Smooth muscle cell (in vitro differentiated cells): ENCODE measurements around the gene CHTF18. TPM values are rescaled to one million over a fixed set of nuclear protein-coding genes. Genes with fewer than 3 reads are reported as not detected.

Experiments
- DNase-seq: peaks from one replicate; lab custom pipeline; 2025; ENCODE audit not compliant: unreplicated experiment; lab: John Stamatoyannopoulos, UW
- H2AFZ ChIP-seq: fragments of 200-600 bp; sonication (generic); 2 replicates; pipeline ENCODE4 v1.6.0; 2016; ENCODE audit warnings: antibody characterized with exemption, low read depth, mild to moderate bottlenecking
- H3F3A ChIP-seq: fragments of 200-600 bp; sonication (generic); 2 replicates; pipeline ENCODE4 v1.6.0; 2017; ENCODE audit warnings: antibody characterized with exemption, low read depth
- H3K27ac ChIP-seq: fragments of 200-600 bp; sonication (generic); 2 replicates; pipeline ENCODE4 v1.5.1; 2016; ENCODE audit warnings: low read depth, mild to moderate bottlenecking
- H3K27me3 ChIP-seq: fragments of 200-600 bp; sonication (generic); 2 replicates; pipeline ENCODE4 v1.6.1; 2016; ENCODE audit warnings: low read depth, mild to moderate bottlenecking
- H3K36me3 ChIP-seq: fragments of 200-600 bp; sonication (generic); 2 replicates; pipeline ENCODE4 v1.5.1; 2016; ENCODE audit warnings: low read depth
- H3K4me1 ChIP-seq: fragments of 200-600 bp; sonication (generic); 2 replicates; pipeline ENCODE4 v1.5.1; 2016; ENCODE audit warnings: low read depth
- H3K4me2 ChIP-seq: fragments of 200-600 bp; sonication (generic); 2 replicates; pipeline ENCODE4 v1.6.0; 2016; ENCODE audit warnings: mild to moderate bottlenecking
- H3K4me3 ChIP-seq: fragments of 200-600 bp; sonication (generic); 2 replicates; pipeline ENCODE4 v1.5.1; 2016; ENCODE audit warnings: mild to moderate bottlenecking
- H3K79me2 ChIP-seq: fragments of 200-600 bp; sonication (generic); 2 replicates; pipeline ENCODE4 v1.6.0; 2016; ENCODE audit warnings: low read depth, mild to moderate bottlenecking
- H3K9ac ChIP-seq: fragments of 200-600 bp; sonication (generic); 2 replicates; pipeline ENCODE4 v1.6.0; 2016; ENCODE audit warnings: low read depth
- H3K9me3 ChIP-seq: fragments of 200-600 bp; sonication (generic); replicated peaks from 2 replicates; pipeline ENCODE4 v1.5.1; 2016; ENCODE audit warnings: low read depth
- H4K20me1 ChIP-seq: fragments of 200-600 bp; sonication (generic); 2 replicates; pipeline ENCODE4 v1.6.0; 2016; ENCODE audit warnings: low read depth
- CTCF ChIP-seq: fragments of 200-600 bp; sonication (generic); IDR thresholded peaks from 2 replicates; pipeline ENCODE4 v1.5.1; 2017; ENCODE audit warnings: borderline replicate concordance, mild to moderate bottlenecking, antibody characterized with exemption; ENCODE audit not compliant: insufficient read depth, poor library complexity, severe bottlenecking
- WGBS: methylation state at CpG from one replicate; pipeline ENCODE4 v1.1.7; 2016; ENCODE audit warnings: low lambda C conversion rate; 5-methylcytosine and 5-hydroxymethylcytosine counted together
- polyA plus RNA-seq: library from polyadenylated mRNA; unstranded; fragments of >200 nt; fragmentation: Nextera tagmentation; extraction: Ambion mirVana; gene quantifications from 2 replicates; pipeline ENCODE4 v1.2.1, GENCODE V29; 2016
- total RNA-seq: library from RNA; depleted of rRNA; stranded (reverse); fragments of >200 nt; gene quantifications from 2 replicates; pipeline ENCODE4 v1.2.3, GENCODE V29; 2014

CHTF18 gene
- total and polyA plus RNA-seq, 2 experiments from 2014 or later, result 27.2 to 33.2 TPM

GRCh38 chr16:789191-789850, 901 bp downstream of the CHTF18 start:
- no peak for TF ChIP-seq CTCF
- peak overlapping the region; percentile 96 for H3K4me2 ChIP-seq
- peaks cover 12% of the 10 kb centered on the region for H3K4me1 ChIP-seq
- H3F3A ChIP-seq, result no peaks in the 10 kb centered on the region
- H3K27me3 ChIP-seq, result no peaks in the 10 kb centered on the region
- no peaks in the 10 kb centered on the region for H3K9me3 ChIP-seq
- peaks cover 11% of the 10 kb centered on the region for H4K20me1 ChIP-seq
- H3K9ac ChIP-seq, result peak overlapping the region; percentile 62
- H2AFZ ChIP-seq, result no peak overlapping the region
- H3K36me3 ChIP-seq, result no peaks in the 10 kb centered on the region
- no peak for DNase-seq
- peak overlapping the region; percentile 84 for H3K4me3 ChIP-seq
- H3K79me2 ChIP-seq, result peaks cover 12% of the 10 kb centered on the region
- whole genome bisulfite sequencing, result 82% methylated on average over 33 of the region's 33 CpGs
- no peak overlapping the region for H3K27ac ChIP-seq

GRCh38 chr16:790086-790485, 1.7 kb downstream of the CHTF18 start:
- peaks cover 11% of the 10 kb centered on the region for H4K20me1 ChIP-seq
- no peaks in the 10 kb centered on the region for H3K27me3 ChIP-seq
- H3K4me1 ChIP-seq, result peaks cover 12% of the 10 kb centered on the region
- H2AFZ ChIP-seq, result no peak overlapping the region
- H3K9ac ChIP-seq, result no peak overlapping the region
- 98% methylated on average over 17 of the region's 17 CpGs for WGBS
- no peak overlapping the region for H3K4me3 ChIP-seq
- no peaks in the 10 kb centered on the region for H3F3A ChIP-seq
- no peak for TF ChIP-seq CTCF
- H3K4me2 ChIP-seq, result no peak overlapping the region
- peaks cover 12% of the 10 kb centered on the region for H3K79me2 ChIP-seq
- no peaks in the 10 kb centered on the region for H3K9me3 ChIP-seq
- DNase-seq, result no peak
- H3K36me3 ChIP-seq, result no peaks in the 10 kb centered on the region
- no peak overlapping the region for H3K27ac ChIP-seq

DNA sequence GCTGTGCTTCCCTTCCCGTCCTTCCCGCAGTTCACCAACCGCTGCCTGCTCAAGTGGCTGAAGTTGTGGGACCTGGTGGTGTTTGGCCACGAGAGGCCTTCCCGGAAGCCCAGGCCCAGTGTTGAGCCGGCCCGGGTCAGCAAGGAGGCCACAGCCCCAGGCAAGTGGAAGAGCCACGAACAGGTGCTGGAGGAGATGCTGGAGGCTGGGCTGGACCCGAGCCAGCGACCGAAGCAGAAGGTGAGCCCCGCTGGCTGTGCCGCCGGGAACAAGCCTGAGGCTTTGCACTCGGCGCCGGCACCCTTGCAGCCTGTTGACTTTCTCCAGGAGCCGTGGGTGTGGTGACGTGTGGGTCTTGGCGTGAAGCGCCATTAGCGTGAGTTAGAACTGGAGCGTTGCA, 2.7 kb downstream of the CHTF18 start:
- Histone ChIP-seq H3K27ac (no peak overlapping the region), H4K20me1 (peaks cover 11% of the 10 kb centered on the region), H3K27me3 (no peaks in the 10 kb centered on the region), H3K36me3 (no peaks in the 10 kb centered on the region), H3K9me3 (no peaks in the 10 kb centered on the region), H3K79me2 (peaks cover 12% of the 10 kb centered on the region), H3K9ac (no peak overlapping the region), H3K4me1 (peaks cover 12% of the 10 kb centered on the region), H3K4me2 (no peak overlapping the region), H3F3A (no peaks in the 10 kb centered on the region), H3K4me3 (no peak overlapping the region), H2AFZ (no peak overlapping the region)
- TF ChIP-seq CTCF, result no peak
- no peak for DNase-seq
- 98% methylated on average over 23 of the region's 23 CpGs for WGBS
